ENCODE data around the gene TMEM192.

DNA sequence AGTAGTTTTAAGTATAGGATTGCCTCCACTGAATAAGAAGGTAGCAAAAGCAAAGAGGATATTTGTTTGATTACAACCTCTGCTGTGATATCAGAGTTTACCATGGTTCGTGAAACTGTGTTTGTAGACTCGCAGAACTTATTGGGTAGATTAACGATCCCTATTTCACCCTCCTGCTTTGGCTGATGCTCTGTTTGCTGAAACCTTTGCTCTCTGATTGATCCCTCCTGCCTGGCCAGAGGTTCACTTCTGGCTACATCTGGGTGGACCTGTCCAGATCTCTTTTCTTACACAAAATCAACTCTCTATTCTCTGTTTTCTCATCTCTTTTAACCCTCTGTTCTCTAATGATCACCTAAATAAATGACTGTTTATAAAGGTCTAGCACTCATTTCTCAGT is 37.9 kb upstream of the TMEM192 start:
- TF ChIP-seq, protein P1, sequence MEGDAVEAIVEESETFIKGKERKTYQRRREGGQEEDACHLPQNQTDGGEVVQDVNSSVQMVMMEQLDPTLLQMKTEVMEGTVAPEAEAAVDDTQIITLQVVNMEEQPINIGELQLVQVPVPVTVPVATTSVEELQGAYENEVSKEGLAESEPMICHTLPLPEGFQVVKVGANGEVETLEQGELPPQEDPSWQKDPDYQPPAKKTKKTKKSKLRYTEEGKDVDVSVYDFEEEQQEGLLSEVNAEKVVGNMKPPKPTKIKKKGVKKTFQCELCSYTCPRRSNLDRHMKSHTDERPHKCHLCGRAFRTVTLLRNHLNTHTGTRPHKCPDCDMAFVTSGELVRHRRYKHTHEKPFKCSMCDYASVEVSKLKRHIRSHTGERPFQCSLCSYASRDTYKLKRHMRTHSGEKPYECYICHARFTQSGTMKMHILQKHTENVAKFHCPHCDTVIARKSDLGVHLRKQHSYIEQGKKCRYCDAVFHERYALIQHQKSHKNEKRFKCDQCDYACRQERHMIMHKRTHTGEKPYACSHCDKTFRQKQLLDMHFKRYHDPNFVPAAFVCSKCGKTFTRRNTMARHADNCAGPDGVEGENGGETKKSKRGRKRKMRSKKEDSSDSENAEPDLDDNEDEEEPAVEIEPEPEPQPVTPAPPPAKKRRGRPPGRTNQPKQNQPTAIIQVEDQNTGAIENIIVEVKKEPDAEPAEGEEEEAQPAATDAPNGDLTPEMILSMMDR (IDR thresholded peaks at IDR 0.05; ENCODE audit: low read depth, low read length) = no peak
- no peak for TF ChIP-seq EZH2phosphoT487 (IDR thresholded peaks at IDR 0.05; ENCODE audit: low read depth)

Measured in OCI-LY3 (cell line).